Measurements from ENCODE around the gene SMIM15.

DNA sequence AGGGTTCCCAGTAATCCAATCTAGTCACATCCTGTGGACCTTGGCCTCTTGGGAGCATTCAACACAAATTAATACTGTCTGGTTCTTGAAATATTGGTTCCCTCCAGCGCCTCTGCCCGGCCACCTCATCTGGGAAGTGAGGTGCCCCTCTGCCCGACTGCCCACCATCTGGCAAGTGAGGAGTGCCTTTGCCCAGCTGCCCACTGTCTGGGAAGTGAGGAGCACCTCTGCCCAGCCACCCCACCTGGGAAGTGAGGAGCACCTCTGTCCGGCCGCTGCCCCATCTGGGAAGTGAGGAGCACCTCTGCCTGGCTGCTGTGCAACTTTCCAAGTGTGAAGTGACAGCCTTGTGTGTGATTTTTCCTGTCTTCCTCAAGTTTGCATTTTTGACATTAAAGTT is 42.7 kb upstream of the SMIM15 start:
- TF ChIP-seq, protein P1, sequence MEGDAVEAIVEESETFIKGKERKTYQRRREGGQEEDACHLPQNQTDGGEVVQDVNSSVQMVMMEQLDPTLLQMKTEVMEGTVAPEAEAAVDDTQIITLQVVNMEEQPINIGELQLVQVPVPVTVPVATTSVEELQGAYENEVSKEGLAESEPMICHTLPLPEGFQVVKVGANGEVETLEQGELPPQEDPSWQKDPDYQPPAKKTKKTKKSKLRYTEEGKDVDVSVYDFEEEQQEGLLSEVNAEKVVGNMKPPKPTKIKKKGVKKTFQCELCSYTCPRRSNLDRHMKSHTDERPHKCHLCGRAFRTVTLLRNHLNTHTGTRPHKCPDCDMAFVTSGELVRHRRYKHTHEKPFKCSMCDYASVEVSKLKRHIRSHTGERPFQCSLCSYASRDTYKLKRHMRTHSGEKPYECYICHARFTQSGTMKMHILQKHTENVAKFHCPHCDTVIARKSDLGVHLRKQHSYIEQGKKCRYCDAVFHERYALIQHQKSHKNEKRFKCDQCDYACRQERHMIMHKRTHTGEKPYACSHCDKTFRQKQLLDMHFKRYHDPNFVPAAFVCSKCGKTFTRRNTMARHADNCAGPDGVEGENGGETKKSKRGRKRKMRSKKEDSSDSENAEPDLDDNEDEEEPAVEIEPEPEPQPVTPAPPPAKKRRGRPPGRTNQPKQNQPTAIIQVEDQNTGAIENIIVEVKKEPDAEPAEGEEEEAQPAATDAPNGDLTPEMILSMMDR (IDR thresholded peaks at IDR 0.05): no peak
- no peak for TF ChIP-seq POLR2A (IDR thresholded peaks at IDR 0.05)

Data from right lobe of liver (tissue), 4 donors.